SKM-1 (cell line): ENCODE measurements around the gene ABHD3.
"Not testable (repeated sequence)": the region's sequence is repeated elsewhere in the genome, so short reads cannot be mapped to it uniquely, and the experiment has no call there.

Experiments used
- DNase-seq: peaks from one replicate; lab custom pipeline; 2025; ENCODE audit not compliant: unreplicated experiment; lab: John Stamatoyannopoulos, UW

ABHD3 gene

DNA sequence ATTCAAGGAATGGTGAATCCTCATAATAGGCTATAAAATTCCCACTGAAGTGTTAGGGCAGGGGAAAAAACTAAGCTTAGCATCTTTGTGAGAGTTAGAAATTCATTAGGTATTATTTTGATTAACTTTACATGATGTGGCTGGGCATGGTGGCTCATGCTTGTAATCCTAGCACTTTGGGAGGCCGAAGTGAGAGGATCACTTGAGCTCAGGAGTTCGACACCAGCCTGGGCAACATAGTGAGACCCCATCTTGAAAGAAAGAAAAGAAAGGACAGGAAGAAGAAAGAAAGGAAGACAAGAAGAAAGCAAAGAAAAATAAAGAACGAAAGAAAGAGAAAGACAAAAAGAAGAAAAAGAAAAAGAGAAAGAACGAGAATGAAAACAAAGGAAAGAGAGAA lies 52.5 kb downstream of the ABHD3 start:
- DNase-seq = no peak

DNA sequence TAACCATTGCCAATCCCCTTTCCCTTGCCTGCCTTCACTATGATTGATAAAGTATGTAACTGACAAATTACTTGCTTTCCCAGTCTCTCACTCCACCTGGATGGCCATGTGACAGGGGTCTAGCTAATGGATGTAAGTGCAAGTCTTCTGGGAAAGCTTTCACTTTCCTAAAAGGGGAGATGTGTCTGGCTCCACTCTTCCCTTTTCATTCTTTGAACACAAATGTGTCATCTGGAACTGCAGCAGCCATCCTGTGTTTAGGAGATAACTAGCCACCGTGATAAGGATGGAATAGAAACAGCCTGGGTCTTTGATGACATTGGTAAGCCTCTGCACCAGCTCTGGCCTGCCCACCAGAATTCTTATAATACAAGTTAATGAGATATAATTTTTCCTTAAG lies 54.3 kb downstream of the ABHD3 start:
- no peak for DNase-seq

DNA sequence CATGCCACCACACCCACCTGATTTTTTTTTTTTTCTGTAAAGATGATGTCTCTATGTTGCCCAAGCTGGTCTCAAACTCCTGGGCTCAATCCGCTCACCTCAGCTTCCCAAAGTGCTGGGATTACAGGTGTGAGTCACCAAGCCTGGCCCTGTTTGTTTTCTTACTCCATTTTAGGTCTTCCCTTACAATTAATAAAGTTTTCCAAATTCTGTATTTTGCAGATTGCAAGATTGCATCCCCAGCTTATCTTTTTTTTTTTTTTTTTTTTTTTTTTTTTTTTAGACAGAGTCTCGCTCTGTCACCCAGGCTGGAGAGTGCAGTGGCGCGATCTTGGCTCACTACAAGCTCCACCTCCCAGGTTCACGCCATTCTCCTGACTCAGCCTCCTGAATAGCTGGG lies 64.2 kb downstream of the ABHD3 start:
- DNase-seq = not testable (repeated sequence)

GRCh38 chr18:21638822-21639221 lies 65.8 kb downstream of the ABHD3 start:
- no peak for DNase-seq

GRCh38 chr18:21636769-21637168 lies 67.8 kb downstream of the ABHD3 start:
- DNase-seq = no peak

GRCh38 chr18:21634588-21635199 lies 69.9 kb downstream of the ABHD3 start:
- DNase-seq = no peak

DNA sequence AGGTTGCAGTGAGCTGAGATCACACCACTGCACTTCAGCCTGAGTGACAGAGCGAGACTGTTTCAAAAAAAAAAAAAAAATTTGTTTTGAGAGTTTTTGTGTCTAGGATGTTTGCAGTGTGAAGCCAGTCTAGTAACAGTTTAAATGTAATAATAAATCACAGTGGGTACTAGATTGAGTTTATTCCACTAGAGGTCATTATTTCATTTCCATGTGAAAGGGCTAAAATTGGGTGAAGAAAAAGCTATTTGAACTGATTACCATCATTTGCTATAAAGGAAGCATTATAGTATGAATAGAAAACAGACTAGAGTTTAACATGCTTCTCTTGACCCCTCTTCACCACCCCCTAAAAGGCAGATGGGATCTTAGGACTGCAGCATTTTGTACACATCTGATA lies 72.2 kb downstream of the ABHD3 start:
- no peak for DNase-seq

DNA sequence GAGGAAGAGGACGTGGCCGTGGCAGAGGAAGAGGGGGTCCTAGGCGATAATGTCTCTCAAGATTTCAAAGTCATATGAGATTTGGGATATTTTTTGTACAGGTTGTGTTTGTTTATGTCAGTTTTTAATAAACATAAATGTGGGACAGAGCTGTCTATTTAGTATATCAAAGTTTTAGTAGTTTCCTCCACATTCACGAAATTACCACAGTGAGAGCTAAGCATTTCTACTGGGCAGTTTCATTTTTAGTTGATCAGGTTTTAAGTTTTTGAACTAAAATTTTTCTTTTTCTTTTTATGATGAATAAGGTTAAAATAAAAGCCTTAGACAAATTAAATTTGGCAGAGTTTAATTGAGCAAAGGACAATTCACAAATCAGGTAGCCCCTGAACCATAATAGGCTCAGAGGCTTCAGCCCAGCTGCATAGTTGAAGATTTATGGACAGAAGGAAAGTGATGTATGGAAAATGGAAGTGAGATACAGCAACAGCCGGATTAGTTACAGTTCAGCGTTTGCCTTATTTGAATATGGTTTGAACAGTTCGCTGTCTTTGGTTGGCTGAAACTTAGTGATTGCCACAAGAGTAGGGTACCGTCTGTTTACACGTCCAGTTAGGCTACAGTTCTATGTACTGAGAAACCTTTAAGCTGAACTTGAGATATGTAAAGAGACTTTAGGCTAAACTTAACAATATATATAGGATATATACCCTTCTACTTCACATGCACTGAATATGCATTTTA lies 75.3 kb downstream of the ABHD3 start:
- no peak for DNase-seq

DNA sequence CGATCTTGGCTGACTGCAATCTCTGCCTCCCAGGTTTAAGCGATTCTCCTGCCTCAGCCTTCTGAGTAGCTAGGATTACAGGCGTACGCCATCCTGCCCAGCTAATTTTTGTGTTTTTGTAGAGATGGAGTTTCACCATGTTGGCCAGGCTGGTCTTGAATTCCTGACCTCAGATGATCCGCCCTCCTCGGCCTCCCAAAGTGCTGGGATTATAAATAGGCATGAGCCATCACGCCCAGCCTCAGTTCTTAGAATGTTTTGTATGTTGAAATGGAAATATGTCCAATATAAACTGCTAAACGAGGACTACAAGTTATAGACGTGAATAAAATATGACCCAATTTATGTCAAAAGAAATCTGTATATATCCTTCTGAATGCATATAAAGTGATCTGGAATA lies 82.9 kb downstream of the ABHD3 start:
- DNase-seq = not testable (repeated sequence)

- DNase-seq = peak; percentile 89
Observed at GRCh38 chr18:21612125-21613039, 92.2 kb downstream of the ABHD3 start, which contains the start of gene SNRPD1. TSS of gene SNRPD1 (plus strand) at chr18:21612314. CDS start at chr18:21612430, 116 bp downstream.

DNA sequence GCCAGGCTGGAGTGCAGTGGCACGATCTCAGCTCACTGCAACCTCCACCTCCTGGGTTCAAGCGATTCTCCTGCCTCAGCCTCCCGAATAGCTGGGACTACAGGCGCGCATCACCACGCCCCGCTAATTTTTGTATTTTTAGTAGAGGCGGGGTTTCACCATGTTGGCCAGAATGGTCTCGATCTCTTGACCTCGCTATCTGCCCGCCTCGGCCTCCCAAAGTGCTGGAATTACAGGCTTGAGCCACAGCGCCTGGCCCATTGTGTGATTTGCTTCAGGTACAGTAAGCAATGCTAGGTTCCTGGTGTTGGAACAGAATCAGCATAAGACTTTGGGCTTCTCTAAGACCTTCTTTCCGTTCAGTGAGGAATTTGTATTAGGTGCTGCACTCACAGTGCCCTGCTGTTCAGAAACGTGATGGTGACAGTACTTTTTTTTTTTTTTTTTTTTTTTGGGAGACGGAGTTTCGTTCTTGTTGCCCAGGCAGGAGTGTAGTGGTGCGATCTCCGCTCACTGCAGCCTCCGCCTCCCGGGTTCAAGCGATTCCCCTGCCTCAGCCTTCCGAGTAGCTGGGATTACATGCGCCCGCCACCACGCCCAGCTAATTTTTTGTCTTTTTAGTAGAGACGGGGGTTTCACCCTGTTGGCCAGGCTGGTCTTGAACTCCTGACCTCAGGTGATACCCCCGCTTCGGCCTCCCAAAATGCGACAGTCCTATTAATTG lies 93.0 kb downstream of the ABHD3 start:
- not testable (repeated sequence) for DNase-seq

- no peak for DNase-seq
Observed at GRCh38 chr18:21605213-21605612, 99.4 kb downstream of the ABHD3 start.

DNA sequence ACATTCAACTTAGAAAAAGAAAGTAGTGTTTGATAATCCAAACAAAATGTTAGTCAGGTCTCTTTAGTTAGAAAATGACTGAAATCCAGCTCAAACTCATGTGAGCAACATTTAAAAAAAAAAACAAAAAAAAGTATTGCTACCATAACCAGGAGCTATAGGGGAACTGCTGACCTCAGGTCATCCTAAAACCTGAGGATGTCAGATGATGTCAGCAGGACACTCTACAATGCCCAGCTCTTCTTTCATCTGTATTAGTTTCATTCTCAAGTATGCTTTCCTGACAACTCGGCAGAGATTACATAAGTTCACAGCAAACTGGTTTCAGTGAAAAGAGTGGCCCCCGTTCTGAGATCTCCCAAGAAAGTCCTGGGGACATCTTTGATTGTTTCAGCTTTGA lies 99.9 kb downstream of the ABHD3 start:
- DNase-seq = no peak

DNA sequence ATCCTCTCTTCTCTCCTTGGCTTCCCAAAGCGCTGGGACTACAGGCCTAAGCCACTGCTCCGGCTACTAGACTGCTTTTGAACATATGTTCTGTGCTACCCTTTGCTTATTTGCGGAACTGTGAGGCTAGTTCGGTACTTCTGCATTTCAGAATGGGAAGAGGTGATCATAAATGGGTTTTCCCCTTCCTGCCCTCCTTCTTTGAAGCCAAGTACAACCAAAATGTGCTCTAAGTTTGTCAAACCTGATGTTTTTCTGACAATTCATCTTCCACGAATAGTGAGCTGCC lies 102.3 kb downstream of the ABHD3 start:
- no peak for DNase-seq
